Thyroid gland (tissue), 4 donors: ENCODE measurements around the gene TLR9.

Experiments used
- CTCF ChIP-seq, 6 experiments: fragments of 200-600 bp in 3 of 6; fragments of 450-650 bp in 3 of 6; sonication (generic) in 3 of 6; IDR thresholded peaks; one replicate each; pipeline ENCODE4 v1.5.1; 2016 to 2019; ENCODE audit warnings: antibody characterized with exemption in 6 of 6, mild to moderate bottlenecking in 2 of 6, inconsistent platforms in 1 of 6, moderate library complexity in 1 of 6
- POLR2A ChIP-seq, 2 donors: fragments of 450-650 bp; IDR thresholded peaks; one replicate each; pipeline ENCODE4 v1.6.1; 2017; ENCODE audit warnings: antibody characterized with exemption in 2 of 2, mild to moderate bottlenecking in 2 of 2, moderate library complexity in 1 of 2

DNA sequence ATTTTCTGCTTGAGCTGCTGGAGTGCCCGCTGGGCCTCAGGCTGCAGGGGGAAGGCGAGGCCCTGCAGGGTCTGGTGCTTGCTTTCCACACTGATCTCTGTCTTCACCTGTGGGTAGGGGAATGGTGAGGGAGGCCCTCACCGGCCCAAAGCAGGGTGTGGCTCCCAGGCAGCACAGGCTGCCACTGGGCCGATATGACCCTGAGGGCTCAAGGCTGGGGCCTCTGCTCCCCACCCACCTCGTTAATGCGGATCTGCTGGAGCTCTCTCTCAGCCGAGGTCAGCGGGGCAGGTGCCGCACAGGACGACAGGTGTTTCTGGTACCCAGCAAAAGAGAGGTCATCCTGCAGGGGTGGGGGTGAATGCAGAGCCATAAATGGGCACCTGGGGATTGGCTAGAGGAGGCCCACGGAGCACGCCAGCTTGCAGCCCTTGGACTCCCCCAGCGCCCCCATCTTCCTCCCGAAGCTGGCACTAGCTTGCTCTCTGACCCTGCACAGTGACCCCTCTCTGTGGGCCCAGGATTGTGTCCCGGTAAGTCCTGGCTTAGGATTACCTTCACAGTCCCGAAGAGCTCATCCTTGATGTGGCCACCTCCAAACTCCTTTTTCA, 5.5 kb upstream of the TLR9 start:
- no peak for TF ChIP-seq CTCF (IDR thresholded peaks at IDR 0.05)
- TF ChIP-seq POLR2A (IDR thresholded peaks at IDR 0.05): no peak
